Uterus (tissue), 2 donors: ENCODE results near the gene LYPD3.

ENCODE experiments used
- POLR2A ChIP-seq, 2 donors: fragments of 450-650 bp; IDR thresholded peaks; one replicate each; pipeline ENCODE4 v1.6.1; 2016; ENCODE audit warnings: antibody characterized with exemption in 2 of 2, mild to moderate bottlenecking in 1 of 2, moderate library complexity in 1 of 2
- TF ChIP-seq, protein P1 (sequence below), 4 experiments: fragments of 200-600 bp in 2 of 4; fragments of 450-650 bp in 2 of 4; sonication (generic) in 2 of 4; IDR thresholded peaks; one replicate each; pipeline ENCODE4 v1.5.1; 2016 to 2019; ENCODE audit warnings: antibody characterized with exemption in 4 of 4, mild to moderate bottlenecking in 2 of 4, moderate library complexity in 1 of 4

DNA sequence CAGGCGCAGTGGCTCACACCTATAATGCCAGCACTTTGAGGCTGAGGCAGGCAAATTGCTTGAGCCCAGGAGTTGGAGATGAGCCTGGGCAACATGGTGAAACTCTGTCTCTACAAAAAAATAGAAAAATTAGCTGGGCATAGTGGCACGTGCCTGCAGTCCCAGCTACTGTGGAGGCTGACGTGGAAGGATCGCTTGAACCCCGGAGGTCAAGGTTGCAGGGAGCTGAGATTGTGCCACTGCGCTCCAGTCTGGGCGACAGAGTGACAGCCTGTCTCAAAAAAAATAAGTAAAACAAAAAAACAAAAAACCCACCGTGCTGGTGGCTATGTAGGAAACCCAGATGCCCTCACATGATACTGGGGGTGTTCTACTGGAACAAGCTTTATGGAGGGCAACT is 22.8 kb upstream of the LYPD3 start:
- TF ChIP-seq POLR2A (IDR thresholded peaks at IDR 0.05), result no peak
- TF ChIP-seq, protein P1, sequence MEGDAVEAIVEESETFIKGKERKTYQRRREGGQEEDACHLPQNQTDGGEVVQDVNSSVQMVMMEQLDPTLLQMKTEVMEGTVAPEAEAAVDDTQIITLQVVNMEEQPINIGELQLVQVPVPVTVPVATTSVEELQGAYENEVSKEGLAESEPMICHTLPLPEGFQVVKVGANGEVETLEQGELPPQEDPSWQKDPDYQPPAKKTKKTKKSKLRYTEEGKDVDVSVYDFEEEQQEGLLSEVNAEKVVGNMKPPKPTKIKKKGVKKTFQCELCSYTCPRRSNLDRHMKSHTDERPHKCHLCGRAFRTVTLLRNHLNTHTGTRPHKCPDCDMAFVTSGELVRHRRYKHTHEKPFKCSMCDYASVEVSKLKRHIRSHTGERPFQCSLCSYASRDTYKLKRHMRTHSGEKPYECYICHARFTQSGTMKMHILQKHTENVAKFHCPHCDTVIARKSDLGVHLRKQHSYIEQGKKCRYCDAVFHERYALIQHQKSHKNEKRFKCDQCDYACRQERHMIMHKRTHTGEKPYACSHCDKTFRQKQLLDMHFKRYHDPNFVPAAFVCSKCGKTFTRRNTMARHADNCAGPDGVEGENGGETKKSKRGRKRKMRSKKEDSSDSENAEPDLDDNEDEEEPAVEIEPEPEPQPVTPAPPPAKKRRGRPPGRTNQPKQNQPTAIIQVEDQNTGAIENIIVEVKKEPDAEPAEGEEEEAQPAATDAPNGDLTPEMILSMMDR (IDR thresholded peaks at IDR 0.05), result no peak
